ENCODE data around the gene KAZN.
A peak's percentile ranks its signal among the peaks of the same experiment; 100 is the strongest.

Gene KAZN

GRCh38 chr1:15139654-15140350 is 541.3 kb downstream of the KAZN start:
- no peak overlapping the region for H3K4me3 ChIP-seq (ENCODE audit: control insufficient read depth, low read depth, low read length)
- no peak for TF ChIP-seq CTCF (conservative IDR thresholded peaks at IDR 0.05; ENCODE audit: control insufficient read depth, insufficient read depth, low read depth, low read length)
- DNase-seq (ENCODE audit: low read depth) = no peak

- TF ChIP-seq CTCF (conservative IDR thresholded peaks at IDR 0.05; ENCODE audit: control insufficient read depth, insufficient read depth, low read depth, low read length) = peak; percentile 17
- peak; percentile 53 for DNase-seq (ENCODE audit: low read depth)
- H3K4me3 ChIP-seq (ENCODE audit: control insufficient read depth, low read depth, low read length) = no peak overlapping the region
These were observed 543.6 kb downstream of the KAZN start for GRCh38 chr1:15141935-15142539.

- no peak for TF ChIP-seq CTCF (conservative IDR thresholded peaks at IDR 0.05; ENCODE audit: control insufficient read depth, insufficient read depth, low read depth, low read length)
- no peak overlapping the region for H3K4me3 ChIP-seq (ENCODE audit: control insufficient read depth, low read depth, low read length)
- no peak for DNase-seq (ENCODE audit: low read depth)
These were observed 546.8 kb downstream of the KAZN start for GRCh38 chr1:15145327-15145726.

GRCh38 chr1:15146142-15146680 is 547.7 kb downstream of the KAZN start:
- no peak for TF ChIP-seq CTCF (conservative IDR thresholded peaks at IDR 0.05; ENCODE audit: control insufficient read depth, insufficient read depth, low read depth, low read length)
- no peak for DNase-seq (ENCODE audit: low read depth)
- no peak overlapping the region for H3K4me3 ChIP-seq (ENCODE audit: control insufficient read depth, low read depth, low read length)

GRCh38 chr1:15146971-15147376 is 548.5 kb downstream of the KAZN start:
- DNase-seq (ENCODE audit: low read depth) = no peak
- no peak overlapping the region for H3K4me3 ChIP-seq (ENCODE audit: control insufficient read depth, low read depth, low read length)
- TF ChIP-seq CTCF (conservative IDR thresholded peaks at IDR 0.05; ENCODE audit: control insufficient read depth, insufficient read depth, low read depth, low read length) = no peak

- no peak for TF ChIP-seq CTCF (conservative IDR thresholded peaks at IDR 0.05; ENCODE audit: control insufficient read depth, insufficient read depth, low read depth, low read length)
- no peak overlapping the region for H3K4me3 ChIP-seq (ENCODE audit: control insufficient read depth, low read depth, low read length)
- DNase-seq (ENCODE audit: low read depth) = no peak
These were observed 549.5 kb downstream of the KAZN start for GRCh38 chr1:15148004-15148403.

Data from fibroblast of mammary gland (primary cell).